Panc1 (cell line): Measurements from ENCODE around the gene IL1RAPL1. TPM values are rescaled to one million over a fixed set of nuclear protein-coding genes. Genes with fewer than 3 reads are reported as not detected.

Experiments used
- ATAC-seq: fragments of 200-7000 bp; cut with Tn5 transposase; 2 replicates; pipeline ENCODE4 v1.9.1; 2020; ENCODE audit warnings: mild to moderate bottlenecking, moderate library complexity
- BruUV-seq: library from RNA; stranded (reverse); fragments of 400-500 nt; replicated peaks from 2 replicates; lab custom pipeline; 2021; lab: Mats Ljungman, UMichigan
- CTCF ChIA-PET: fragments of 300-600 bp; sonication (Branson Sonifier 250); formaldehyde crosslinking; loops from one replicate; lab custom pipeline; 2022; ENCODE audit warnings: antibody characterized with exemption; lab: Charles Lee
- POLR2A ChIA-PET: fragments of 300-600 bp; sonication (Branson Sonifier 250); formaldehyde crosslinking; loops from one replicate; lab custom pipeline; 2022; ENCODE audit warnings: antibody characterized with exemption; lab: Charles Lee
- DNase-seq: peaks from one replicate; pipeline ENCODE4 v3.0.0-alpha.2; 2010; ENCODE audit warnings: low read depth, low spot score
- H3K27ac ChIP-seq: 2 replicates; pipeline ENCODE4 v1.5.1; 2011; ENCODE audit warnings: mild to moderate bottlenecking, low read length, inconsistent platforms
- H3K27me3 ChIP-seq: fragments of 200-500 bp; sonication (Bioruptor generic); 2 replicates; pipeline ENCODE4 v1.6.0; 2014; ENCODE audit warnings: low read length, inconsistent platforms; ENCODE audit not compliant: control insufficient read depth, insufficient read depth
- H3K36me3 ChIP-seq: fragments of 200-500 bp; sonication (Bioruptor generic); 2 replicates; pipeline ENCODE4 v1.5.1; 2014; ENCODE audit warnings: inconsistent platforms, mild to moderate bottlenecking, low read length, moderate library complexity; ENCODE audit not compliant: control insufficient read depth, insufficient read depth
- H3K4me1 ChIP-seq: 2 replicates; pipeline ENCODE4 v1.5.1; 2011; ENCODE audit warnings: inconsistent platforms, mild to moderate bottlenecking, low read length, moderate library complexity; ENCODE audit not compliant: control insufficient read depth, insufficient read depth
- H3K4me3 ChIP-seq, 2 experiments: 2 replicates each; pipeline ENCODE4 v1.5.1; 2011 to 2012; ENCODE audit warnings: low read depth in 2 of 2, low read length in 2 of 2, mild to moderate bottlenecking in 2 of 2, inconsistent platforms in 1 of 2, moderate library complexity in 1 of 2
- H3K9me3 ChIP-seq: fragments of 200-500 bp; sonication (Bioruptor generic); 2 replicates; pipeline ENCODE4 v1.5.1; 2014; ENCODE audit warnings: low read depth, mild to moderate bottlenecking, inconsistent platforms, low read length, moderate library complexity; ENCODE audit not compliant: control insufficient read depth, insufficient read depth
- POLR2AphosphoS5 ChIP-seq: IDR thresholded peaks from 2 replicates; pipeline ENCODE4 v1.6.1; 2012; ENCODE audit warnings: mild to moderate bottlenecking, low read depth, low read length, moderate library complexity
- SIN3A ChIP-seq: IDR thresholded peaks from 2 replicates; pipeline ENCODE4 v1.6.1; 2012; ENCODE audit warnings: low read depth, mild to moderate bottlenecking, low read length, moderate library complexity, borderline replicate concordance; ENCODE audit not compliant: insufficient read depth
- TCF7L2 ChIP-seq: IDR thresholded peaks from 2 replicates; pipeline ENCODE4 v1.6.1; 2011; ENCODE audit warnings: mild to moderate bottlenecking, low read depth, low read length, inconsistent platforms
- in situ Hi-C: cut with HindIII; loops from 2 replicates; pipeline ENCODE4 v1.10.0; 2016; ENCODE audit warnings: low sequenced_read_pairs, low pct_unique_long_range_greater_than_20kb
- intact Hi-C: fragments of 100-400 bp; cut with micrococcal nuclease; formaldehyde crosslinking; loops from one replicate; pipeline ENCODE4 v1.10.0; 2022; ENCODE audit not compliant: unreplicated experiment
- total RNA-seq: library from RNA; stranded (reverse); gene quantifications from one replicate; pipeline ENCODE4 v1.2.1, GENCODE V29; 2021; ENCODE audit not compliant: unreplicated experiment
- TF ChIP-seq, protein P1 (sequence below): fragments of 450-650 bp; IDR thresholded peaks from 2 replicates; pipeline ENCODE4 v1.5.1; 2017; ENCODE audit warnings: mild to moderate bottlenecking
- TF ChIP-seq, protein P2 (sequence below), 2 experiments: IDR thresholded peaks; 2 replicates each; pipeline ENCODE4 v1.6.1; 2011 to 2012; ENCODE audit warnings: low read depth in 2 of 2, control low read depth in 1 of 2, low read length in 1 of 2, mild to moderate bottlenecking in 1 of 2, moderate library complexity in 1 of 2; ENCODE audit not compliant: insufficient read depth in 1 of 2

Gene IL1RAPL1
- total RNA-seq, 1 experiment from 2014 or later = 0.59 TPM

DNA sequence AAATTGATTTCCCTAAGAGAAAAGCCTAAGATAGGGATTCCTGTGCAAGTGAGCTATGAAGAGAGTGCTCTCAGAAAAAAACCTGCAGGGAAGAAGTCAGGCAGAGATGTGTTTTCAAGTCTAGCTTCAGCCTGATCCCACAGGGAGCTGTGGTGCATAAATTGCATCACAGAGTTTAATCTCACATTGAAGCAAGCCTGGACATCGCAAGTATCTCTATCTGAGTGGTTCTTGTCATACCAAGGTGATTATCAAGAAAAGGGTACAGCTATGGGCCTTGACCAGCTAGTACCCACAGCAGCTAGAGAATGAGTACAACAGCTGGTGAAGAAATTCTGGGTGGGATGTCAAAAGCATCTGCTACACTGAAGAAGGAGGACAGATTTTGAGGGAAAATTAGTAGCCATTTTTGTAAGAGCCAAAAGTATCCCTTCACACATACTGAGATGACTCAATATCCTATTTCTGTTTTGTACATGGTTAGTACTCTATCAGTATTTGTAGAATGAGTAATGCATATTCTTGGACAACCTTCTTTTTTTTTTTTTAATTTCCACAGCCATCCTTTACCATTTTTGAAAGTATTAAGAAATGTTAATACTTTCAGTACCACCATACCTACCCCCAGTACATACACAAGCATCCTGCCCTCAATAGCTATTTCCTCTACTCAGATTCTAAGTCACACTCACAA, 708.9 kb downstream of the IL1RAPL1 start:
- Histone ChIP-seq H3K4me3 (no peak overlapping the region), H3K27ac (no peak overlapping the region), H3K27me3 (no peaks in the 10 kb centered on the region), H3K4me1 (no peaks in the 10 kb centered on the region), H3K36me3 (no peaks in the 10 kb centered on the region), H3K9me3 (no peaks in the 10 kb centered on the region)
- in situ Hi-C loops (no loop called here), intact Hi-C loops (no loop called here)
- CTCF ChIA-PET = interaction anchor here (0.6 kb wide), 1 partner anchor 28 kb away, joined by 3 read pairs; no protein-coding TSS in a partner anchor
- no peak for TF ChIP-seq SIN3A
- TF ChIP-seq POLR2AphosphoS5 = no peak
- TF ChIP-seq, protein P1, sequence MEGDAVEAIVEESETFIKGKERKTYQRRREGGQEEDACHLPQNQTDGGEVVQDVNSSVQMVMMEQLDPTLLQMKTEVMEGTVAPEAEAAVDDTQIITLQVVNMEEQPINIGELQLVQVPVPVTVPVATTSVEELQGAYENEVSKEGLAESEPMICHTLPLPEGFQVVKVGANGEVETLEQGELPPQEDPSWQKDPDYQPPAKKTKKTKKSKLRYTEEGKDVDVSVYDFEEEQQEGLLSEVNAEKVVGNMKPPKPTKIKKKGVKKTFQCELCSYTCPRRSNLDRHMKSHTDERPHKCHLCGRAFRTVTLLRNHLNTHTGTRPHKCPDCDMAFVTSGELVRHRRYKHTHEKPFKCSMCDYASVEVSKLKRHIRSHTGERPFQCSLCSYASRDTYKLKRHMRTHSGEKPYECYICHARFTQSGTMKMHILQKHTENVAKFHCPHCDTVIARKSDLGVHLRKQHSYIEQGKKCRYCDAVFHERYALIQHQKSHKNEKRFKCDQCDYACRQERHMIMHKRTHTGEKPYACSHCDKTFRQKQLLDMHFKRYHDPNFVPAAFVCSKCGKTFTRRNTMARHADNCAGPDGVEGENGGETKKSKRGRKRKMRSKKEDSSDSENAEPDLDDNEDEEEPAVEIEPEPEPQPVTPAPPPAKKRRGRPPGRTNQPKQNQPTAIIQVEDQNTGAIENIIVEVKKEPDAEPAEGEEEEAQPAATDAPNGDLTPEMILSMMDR = no peak
- TF ChIP-seq TCF7L2 = no peak
- TF ChIP-seq, protein P2, sequence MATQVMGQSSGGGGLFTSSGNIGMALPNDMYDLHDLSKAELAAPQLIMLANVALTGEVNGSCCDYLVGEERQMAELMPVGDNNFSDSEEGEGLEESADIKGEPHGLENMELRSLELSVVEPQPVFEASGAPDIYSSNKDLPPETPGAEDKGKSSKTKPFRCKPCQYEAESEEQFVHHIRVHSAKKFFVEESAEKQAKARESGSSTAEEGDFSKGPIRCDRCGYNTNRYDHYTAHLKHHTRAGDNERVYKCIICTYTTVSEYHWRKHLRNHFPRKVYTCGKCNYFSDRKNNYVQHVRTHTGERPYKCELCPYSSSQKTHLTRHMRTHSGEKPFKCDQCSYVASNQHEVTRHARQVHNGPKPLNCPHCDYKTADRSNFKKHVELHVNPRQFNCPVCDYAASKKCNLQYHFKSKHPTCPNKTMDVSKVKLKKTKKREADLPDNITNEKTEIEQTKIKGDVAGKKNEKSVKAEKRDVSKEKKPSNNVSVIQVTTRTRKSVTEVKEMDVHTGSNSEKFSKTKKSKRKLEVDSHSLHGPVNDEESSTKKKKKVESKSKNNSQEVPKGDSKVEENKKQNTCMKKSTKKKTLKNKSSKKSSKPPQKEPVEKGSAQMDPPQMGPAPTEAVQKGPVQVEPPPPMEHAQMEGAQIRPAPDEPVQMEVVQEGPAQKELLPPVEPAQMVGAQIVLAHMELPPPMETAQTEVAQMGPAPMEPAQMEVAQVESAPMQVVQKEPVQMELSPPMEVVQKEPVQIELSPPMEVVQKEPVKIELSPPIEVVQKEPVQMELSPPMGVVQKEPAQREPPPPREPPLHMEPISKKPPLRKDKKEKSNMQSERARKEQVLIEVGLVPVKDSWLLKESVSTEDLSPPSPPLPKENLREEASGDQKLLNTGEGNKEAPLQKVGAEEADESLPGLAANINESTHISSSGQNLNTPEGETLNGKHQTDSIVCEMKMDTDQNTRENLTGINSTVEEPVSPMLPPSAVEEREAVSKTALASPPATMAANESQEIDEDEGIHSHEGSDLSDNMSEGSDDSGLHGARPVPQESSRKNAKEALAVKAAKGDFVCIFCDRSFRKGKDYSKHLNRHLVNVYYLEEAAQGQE (IDR thresholded peaks at IDR 0.05; ENCODE audit: insufficient read depth in 1 of 2, low read depth in 2 of 2, low read length in 1 of 2) = no peak
- DNase-seq = no peak
- no TSS peak for BruUV-seq
- no peak for ATAC-seq
- POLR2A ChIA-PET = no interaction called here

DNA sequence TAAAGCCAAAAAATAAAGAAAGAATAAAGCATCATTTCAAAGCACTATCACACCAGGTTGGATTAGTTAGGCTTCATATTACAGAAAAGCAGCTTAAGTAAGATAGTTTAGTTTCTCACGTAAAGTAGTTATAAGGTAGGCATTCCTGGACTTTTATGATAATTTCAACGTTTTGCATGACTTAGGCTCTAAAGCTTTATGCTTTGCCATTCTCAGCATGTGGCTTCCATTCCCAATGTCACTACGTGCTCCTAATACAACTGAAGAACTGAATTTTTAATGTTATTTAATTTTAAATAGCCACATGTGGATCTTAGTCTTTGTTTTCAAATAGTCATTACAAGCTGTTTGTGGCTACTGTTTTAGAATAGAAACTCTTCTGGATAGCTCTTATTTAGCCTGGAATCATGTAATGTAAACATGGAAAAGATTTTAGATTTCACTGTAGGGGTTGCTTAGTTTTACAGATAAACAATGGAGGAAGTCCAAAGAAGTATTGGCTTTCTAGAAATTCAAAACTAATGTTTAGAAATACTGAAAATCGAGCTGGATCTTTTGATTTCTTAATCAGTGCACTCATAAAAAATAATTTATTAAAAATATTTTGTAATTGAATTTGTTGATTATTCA, 710.0 kb downstream of the IL1RAPL1 start:
- no TSS peak for BruUV-seq
- POLR2A ChIA-PET = no interaction called here
- H3K27ac ChIP-seq = no peak overlapping the region
- CTCF ChIA-PET = no interaction called here
- in situ Hi-C loops = no loop called here
- no peaks in the 10 kb centered on the region for H3K4me1 ChIP-seq
- intact Hi-C loops = no loop called here
- TF ChIP-seq, protein P2 (IDR thresholded peaks at IDR 0.05; ENCODE audit: insufficient read depth in 1 of 2, low read depth in 2 of 2, low read length in 1 of 2) = no peak
- TF ChIP-seq POLR2AphosphoS5 = no peak
- no peak for TF ChIP-seq SIN3A
- TF ChIP-seq TCF7L2 = no peak
- no peak for ATAC-seq
- DNase-seq = no peak
- no peaks in the 10 kb centered on the region for H3K36me3 ChIP-seq
- no peak overlapping the region for H3K4me3 ChIP-seq
- no peaks in the 10 kb centered on the region for H3K27me3 ChIP-seq
- no peaks in the 10 kb centered on the region for H3K9me3 ChIP-seq
